Stomach (tissue), 4 donors: ENCODE results near the gene CALHM3.

Source experiments
- CTCF ChIP-seq, 7 experiments: fragments of 450-650 bp in 4 of 7; fragments of 200-600 bp in 3 of 7; sonication (generic) in 3 of 7; IDR thresholded peaks; one replicate each; pipeline ENCODE4 v1.5.1; 2016 to 2019; ENCODE audit warnings: antibody characterized with exemption in 7 of 7, control low read depth in 2 of 7, mild to moderate bottlenecking in 1 of 7
- POLR2A ChIP-seq, 4 donors: fragments of 450-650 bp; IDR thresholded peaks; one replicate each; pipeline ENCODE4 v1.6.1; 2016; ENCODE audit warnings: antibody characterized with exemption in 4 of 4, control low read depth in 2 of 4, mild to moderate bottlenecking in 1 of 4, moderate library complexity in 1 of 4
- POLR2AphosphoS5 ChIP-seq, 3 donors: sonication (generic); formaldehyde crosslinking; IDR thresholded peaks; one replicate each; pipeline ENCODE4 v1.6.1; 2016; ENCODE audit warnings: antibody characterized with exemption in 3 of 3

- no peak for TF ChIP-seq CTCF (IDR thresholded peaks at IDR 0.05)
- TF ChIP-seq POLR2A (IDR thresholded peaks at IDR 0.05): no peak
- TF ChIP-seq POLR2AphosphoS5 (IDR thresholded peaks at IDR 0.05): no peak
These were observed 7.0 kb downstream of the CALHM3 start for GRCh38 chr10:103472005-103472404.
